Small intestine (tissue), 7 donors: ENCODE data around the gene SLIT1. TPM values are rescaled to one million over a fixed set of nuclear protein-coding genes. Genes with fewer than 3 reads are reported as not detected.

Source experiments
- DNase-seq, 2 donors: peaks; one replicate each; pipeline versions ENCODE4 v3.0.0 to v3.0.0-alpha.2; 2013
- FAIRE-seq: peaks from 2 replicates; lab custom pipeline; 2012; peaks lifted over from hg19 to GRCh38; lab: Jason Lieb, UNC
- H3K27ac ChIP-seq, 3 donors: one replicate each; pipeline ENCODE4 v1.5.1; 2013; ENCODE audit warnings: low read length in 2 of 3, mild to moderate bottlenecking in 2 of 3, control low read depth in 1 of 3, inconsistent platforms in 1 of 3, low read depth in 1 of 3, moderate library complexity in 1 of 3
- H3K27me3 ChIP-seq, 3 donors: one replicate each; pipeline ENCODE4 v1.6.1; 2013; ENCODE audit warnings: low read length in 3 of 3, inconsistent platforms in 1 of 3; ENCODE audit not compliant: control insufficient read depth in 3 of 3, insufficient read depth in 3 of 3
- H3K36me3 ChIP-seq, 3 donors: one replicate each; pipeline ENCODE4 v1.6.1; 2013; ENCODE audit warnings: low read length in 3 of 3, inconsistent platforms in 1 of 3, low read depth in 1 of 3, mild to moderate bottlenecking in 1 of 3, moderate library complexity in 1 of 3; ENCODE audit not compliant: control insufficient read depth in 3 of 3, insufficient read depth in 2 of 3
- H3K4me1 ChIP-seq, 3 donors: one replicate each; pipeline ENCODE4 v1.6.1; 2013; ENCODE audit warnings: low read length in 2 of 3, inconsistent platforms in 1 of 3, low read depth in 1 of 3, mild to moderate bottlenecking in 1 of 3, moderate library complexity in 1 of 3; ENCODE audit not compliant: control insufficient read depth in 3 of 3, insufficient read depth in 2 of 3
- H3K4me3 ChIP-seq, 3 donors: one replicate each; pipeline ENCODE4 v1.5.1; 2013; ENCODE audit warnings: low read length in 3 of 3, control low read depth in 1 of 3, inconsistent platforms in 1 of 3, low read depth in 1 of 3, mild to moderate bottlenecking in 1 of 3, moderate library complexity in 1 of 3
- H3K9me3 ChIP-seq, 2 donors: one replicate each; pipeline ENCODE4 v1.6.1; 2013; ENCODE audit warnings: low read depth in 1 of 2, low read length in 1 of 2; ENCODE audit not compliant: control insufficient read depth in 2 of 2, insufficient read depth in 1 of 2
- WGBS, 3 donors: extraction: QIAGEN DNeasy Blood & Tissue Kit; methylation state at CpG; one replicate each; pipeline ENCODE4 v1.1.7; 2013; 5-methylcytosine and 5-hydroxymethylcytosine counted together
- polyA plus RNA-seq, 4 donors: library from polyadenylated mRNA; stranded (reverse) in 3 of 4; unstranded in 1 of 4; fragments of 200-250 nt in 3 of 4; fragments of 120-200 nt in 1 of 4; gene quantifications; one replicate each; pipeline versions ENCODE4 v1.2.1 to v1.2.3, GENCODE V29; 2013
- donor health status: healthy with polysubstance abuse.
- donor health status: control.
- donor health status: control.
- donor health status: Bipolar disorder and iron deficiency.
- donor health status: healthy.

Gene SLIT1
- polyA plus RNA-seq, 4 donors, result under 0.01 to 0.40 (median 0.12) TPM; not detected in 1

DNA sequence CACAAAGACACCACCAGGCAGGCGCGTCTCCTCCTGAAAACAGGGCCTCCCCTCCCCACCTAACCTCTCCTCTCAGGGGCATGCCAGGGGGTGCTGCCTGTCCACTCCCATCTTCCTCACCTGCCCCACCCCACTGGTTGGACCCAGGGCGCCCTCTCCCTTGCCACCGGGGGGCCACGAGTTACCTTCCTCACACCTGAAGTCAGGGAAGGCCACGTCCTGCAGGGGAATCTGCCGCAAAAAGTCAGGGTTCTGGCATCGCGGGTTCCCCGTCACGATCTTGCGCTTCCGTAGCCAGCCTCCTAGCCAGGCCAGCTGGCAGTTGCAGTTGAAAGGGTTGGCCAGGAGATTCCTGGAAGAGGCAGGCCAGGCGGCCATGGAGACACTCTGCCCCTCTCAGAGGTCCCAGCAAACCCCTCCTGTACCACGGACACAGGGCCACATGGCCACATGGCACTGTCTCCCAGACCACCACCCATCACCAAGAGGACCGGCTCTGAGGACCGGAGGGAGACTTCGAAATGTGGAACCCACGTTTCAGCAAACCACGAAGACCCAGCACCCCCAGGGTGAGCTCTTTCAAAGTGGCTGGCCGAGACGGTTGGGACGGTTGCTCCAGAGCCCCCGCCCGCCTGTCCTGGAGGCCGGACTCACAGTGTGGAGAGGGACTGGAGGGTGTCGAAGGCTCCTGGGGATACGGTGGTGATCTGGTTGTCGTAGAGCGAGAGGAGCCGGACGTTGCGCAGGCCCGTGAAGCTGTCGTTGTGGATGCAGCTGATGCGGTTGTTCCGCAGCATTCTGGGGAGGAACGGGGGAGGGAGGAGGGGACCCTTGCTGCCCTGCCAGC lies 142.8 kb downstream of the SLIT1 start:
- Histone ChIP-seq H3K27ac (no peak overlapping the region), H3K36me3 (no peaks in the 10 kb centered on the region), H3K4me3 (no peak overlapping the region), H3K4me1 (no peaks in the 10 kb centered on the region), H3K9me3 (no peaks in the 10 kb centered on the region), H3K27me3 (no peaks in the 10 kb centered on the region)
- WGBS, 3 donors, result 92 to 93% (median 92%) methylated on average over 38 of the region's 38 CpGs
- FAIRE-seq, result no peak
- DNase-seq, result no peak

DNA sequence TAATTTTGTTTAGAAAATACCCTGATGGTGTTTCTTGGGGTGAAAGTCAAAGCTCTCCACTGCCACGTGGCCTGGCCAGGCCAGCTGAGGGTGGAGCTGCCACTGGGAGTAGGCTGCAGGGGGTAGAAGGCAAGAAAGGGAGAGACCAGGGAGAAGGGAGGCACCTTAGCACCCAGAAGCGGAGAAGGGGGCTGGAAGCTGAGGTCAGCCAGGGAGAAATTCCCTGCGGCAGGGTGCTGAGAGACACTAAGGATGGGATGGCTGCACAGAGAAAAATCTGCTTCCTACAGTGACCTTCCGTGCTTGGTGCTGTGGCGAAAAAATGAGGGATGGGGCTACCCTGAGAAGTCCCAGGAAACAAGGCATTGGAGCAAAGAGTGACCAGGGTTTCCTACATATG lies 143.7 kb downstream of the SLIT1 start:
- no peaks in the 10 kb centered on the region for H3K27me3 ChIP-seq
- H3K4me1 ChIP-seq, result peaks cover 0 to 3% (median 0%) of the 10 kb centered on the region in 3 donors
- WGBS, 3 donors, result 85 to 89% (median 88%) methylated on average over 5 of the region's 5 CpGs
- DNase-seq (no peak), FAIRE-seq (no peak)
- H3K4me3 ChIP-seq, result no peak overlapping the region
- no peaks in the 10 kb centered on the region for H3K36me3 ChIP-seq
- H3K27ac ChIP-seq, result no peak overlapping the region
- no peaks in the 10 kb centered on the region for H3K9me3 ChIP-seq

DNA sequence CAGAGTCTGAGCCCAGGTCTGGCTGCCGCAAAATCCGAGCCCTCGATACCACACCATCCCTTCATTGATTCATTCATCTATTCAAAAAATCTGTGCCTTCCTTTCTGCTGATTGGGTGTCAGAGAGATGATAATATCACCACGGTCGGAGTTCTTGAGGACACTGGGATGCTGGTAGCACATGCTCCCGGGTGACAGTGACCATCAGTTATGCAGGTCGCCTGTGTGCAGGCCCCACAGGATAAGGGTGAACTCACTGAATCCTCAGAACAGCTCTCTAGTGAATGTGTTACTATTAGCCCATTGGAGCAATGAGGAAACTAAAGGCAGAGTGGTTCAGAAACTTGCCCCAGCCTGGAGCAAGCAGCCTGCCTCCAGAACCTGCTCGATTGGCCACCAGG lies 145.1 kb downstream of the SLIT1 start:
- Histone ChIP-seq H3K36me3 (no peaks in the 10 kb centered on the region), H3K9me3 (no peaks in the 10 kb centered on the region), H3K27me3 (no peaks in the 10 kb centered on the region), H3K27ac (no peak overlapping the region), H3K4me1 (peaks cover 0 to 3% (median 0%) of the 10 kb centered on the region in 3 donors), H3K4me3 (no peak overlapping the region)
- 87 to 90% (median 89%) methylated on average over 8 of the region's 8 CpGs for WGBS, 3 donors
- FAIRE-seq (no peak), DNase-seq (no peak)

DNA sequence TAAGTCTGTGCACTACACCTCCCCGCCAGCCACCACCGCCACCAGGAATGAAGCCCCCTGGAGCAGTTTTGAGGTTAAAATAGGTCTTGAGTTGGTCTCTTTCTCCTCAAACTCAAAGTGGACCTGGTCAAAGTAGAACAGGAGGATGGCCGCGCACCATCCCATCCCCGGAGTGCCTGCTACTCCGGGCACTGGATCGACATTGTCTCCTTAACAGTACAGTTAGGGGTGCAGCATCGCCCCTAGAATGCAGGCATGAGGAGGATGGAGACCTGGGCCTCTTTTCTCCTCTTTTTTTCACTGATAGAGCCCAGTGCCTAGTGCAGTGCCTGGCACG lies 145.5 kb downstream of the SLIT1 start:
- DNase-seq, result no peak
- no peaks in the 10 kb centered on the region for H3K27me3 ChIP-seq
- H3K9me3 ChIP-seq, result no peaks in the 10 kb centered on the region
- no peaks in the 10 kb centered on the region for H3K36me3 ChIP-seq
- H3K4me1 ChIP-seq, result peaks cover 0 to 3% (median 0%) of the 10 kb centered on the region in 3 donors
- no peak for FAIRE-seq
- H3K4me3 ChIP-seq, result no peak overlapping the region
- H3K27ac ChIP-seq, result no peak overlapping the region
- WGBS, 3 donors, result 94 to 99% (median 96%) methylated on average over 9 of the region's 9 CpGs

DNA sequence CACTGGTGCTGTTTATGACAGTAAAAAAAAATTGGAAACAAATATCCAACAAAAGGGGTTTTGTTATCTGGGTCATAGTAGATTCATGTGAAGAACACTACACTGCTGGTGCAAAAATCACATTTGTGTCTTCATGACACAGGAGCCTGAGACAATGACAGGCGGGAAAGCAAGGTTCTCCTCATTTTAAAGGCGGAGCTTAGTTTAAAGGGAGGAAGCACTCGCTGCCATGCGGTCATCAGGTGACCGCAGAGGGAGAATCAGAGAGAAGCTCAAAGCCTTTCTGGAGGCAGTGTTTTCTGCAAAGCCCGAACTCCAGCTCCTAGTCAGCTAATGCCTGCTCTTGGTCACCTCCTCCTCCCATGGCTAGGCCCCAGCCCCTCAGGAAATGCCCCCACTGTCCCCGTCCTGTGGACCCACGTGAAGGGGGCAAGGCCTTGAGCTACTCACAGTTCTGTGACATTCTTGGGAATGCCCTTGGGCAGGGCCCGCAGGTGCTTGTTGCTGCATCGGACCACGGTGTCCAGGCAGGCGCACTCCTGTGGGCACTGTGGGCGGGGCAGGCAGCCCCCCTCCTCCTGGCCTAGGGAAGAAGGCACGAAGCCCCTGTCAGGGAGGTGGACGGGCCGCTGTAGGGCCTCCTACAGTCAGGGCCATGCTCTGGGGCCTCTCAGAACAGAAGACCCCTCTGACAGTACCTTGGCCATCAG lies 146.1 kb downstream of the SLIT1 start:
- H3K27me3 ChIP-seq, result no peaks in the 10 kb centered on the region
- H3K27ac ChIP-seq, result no peak overlapping the region
- DNase-seq, result no peak
- H3K4me1 ChIP-seq, result peaks cover 0 to 3% (median 0%) of the 10 kb centered on the region in 3 donors
- no peak overlapping the region for H3K4me3 ChIP-seq
- H3K9me3 ChIP-seq, result no peaks in the 10 kb centered on the region
- no peaks in the 10 kb centered on the region for H3K36me3 ChIP-seq
- no peak for FAIRE-seq
- 85 to 88% (median 87%) methylated on average over 16 of the region's 16 CpGs for WGBS, 3 donors

DNA sequence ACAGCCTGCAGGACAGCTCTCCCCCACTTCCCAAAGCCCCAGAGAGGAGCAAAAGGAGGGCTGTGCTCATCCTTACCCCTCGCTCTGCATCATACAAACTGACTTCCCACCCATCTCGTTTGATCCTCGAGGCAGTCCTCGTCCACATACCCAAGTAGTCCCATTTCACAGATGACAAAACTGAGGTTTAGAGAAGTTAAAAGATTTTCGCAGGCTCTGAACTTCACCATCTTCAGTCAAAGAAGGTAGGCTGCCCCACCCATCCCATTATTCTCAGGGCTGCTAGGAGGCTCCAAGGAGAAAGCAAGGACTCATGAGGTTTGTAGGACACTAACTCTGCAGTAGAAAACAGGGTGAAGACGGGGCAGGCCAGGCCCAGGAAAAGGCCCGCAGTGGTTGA lies 147.1 kb downstream of the SLIT1 start:
- DNase-seq (no peak), FAIRE-seq (no peak)
- H3K36me3 ChIP-seq, result no peaks in the 10 kb centered on the region
- H3K27ac ChIP-seq, result no peak overlapping the region
- no peaks in the 10 kb centered on the region for H3K9me3 ChIP-seq
- H3K4me1 ChIP-seq, result peaks cover 0 to 3% (median 0%) of the 10 kb centered on the region in 3 donors
- H3K4me3 ChIP-seq, result no peak overlapping the region
- 91 to 94% (median 93%) methylated on average over 7 of the region's 7 CpGs for WGBS, 3 donors
- no peaks in the 10 kb centered on the region for H3K27me3 ChIP-seq

DNA sequence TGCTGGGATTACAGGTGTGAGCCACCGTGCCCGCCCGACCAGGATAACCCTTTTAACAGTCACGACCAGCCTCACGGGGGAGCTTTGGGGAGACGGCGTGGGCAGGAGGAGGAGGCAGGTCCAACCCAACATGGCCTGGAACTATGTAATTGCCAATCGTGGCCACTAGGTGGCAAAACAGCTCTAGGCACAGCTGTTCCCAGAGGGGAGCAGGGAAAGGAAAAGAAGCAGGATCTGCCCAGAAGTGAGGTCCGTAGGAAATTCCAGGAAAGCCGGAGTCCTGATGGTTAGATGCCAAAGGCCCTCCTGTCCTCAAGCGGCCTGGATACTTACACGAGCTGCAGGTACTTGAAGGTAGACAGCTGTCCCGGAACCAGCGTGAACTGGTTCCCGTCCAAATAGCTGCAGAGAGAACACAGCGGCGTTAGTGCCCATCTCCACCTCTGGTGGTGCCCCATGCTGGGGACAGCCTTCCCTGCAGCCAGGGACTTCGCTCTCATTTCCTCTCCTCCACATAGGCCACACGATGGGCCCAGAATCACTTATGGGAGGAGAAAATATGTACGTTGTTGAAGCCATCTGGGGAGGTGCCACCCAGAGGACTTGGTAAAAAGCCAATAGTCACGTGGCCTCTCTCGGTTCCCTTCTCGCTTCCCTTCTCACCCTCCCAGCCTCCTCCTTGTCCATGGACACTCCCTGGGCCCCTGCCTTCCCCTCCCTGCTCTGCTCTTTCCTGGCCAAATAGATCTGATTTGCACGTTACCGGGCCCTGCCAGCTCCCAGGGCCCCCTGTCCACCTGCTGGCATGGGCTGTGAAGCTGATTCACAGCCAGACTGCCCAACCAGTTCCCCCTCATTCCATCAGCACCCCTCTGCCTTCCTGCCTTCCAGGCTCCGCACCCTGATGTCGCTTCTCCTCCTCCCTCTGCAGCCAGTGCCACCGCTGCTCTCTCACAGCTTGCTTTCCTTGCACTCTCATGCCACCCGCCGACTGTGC lies 148.1 kb downstream of the SLIT1 start:
- DNase-seq, result peak; percentile 82 to 84
- Histone ChIP-seq H3K36me3 (no peaks in the 10 kb centered on the region), H3K27ac (no peak overlapping the region), H3K4me3 (peak overlapping the region in 2 of 3 donors; percentile 7 to 44), H3K9me3 (no peaks in the 10 kb centered on the region), H3K4me1 (peaks cover 0 to 3% (median 0%) of the 10 kb centered on the region in 3 donors), H3K27me3 (no peaks in the 10 kb centered on the region)
- WGBS, 3 donors, result 11 to 21% (median 11%) methylated on average over 30 of the region's 30 CpGs
- FAIRE-seq, result no peak
